Measurements from ENCODE around the gene CLOCK. TPM values are rescaled to one million over a fixed set of nuclear protein-coding genes. Genes with fewer than 3 reads are reported as not detected.

CLOCK gene
- total and polyA plus RNA-seq, 2 of the 13 experiments (the other 11 are each of a cell fraction or from before 2014, with no cell fraction given) = 8.8 to 13.5 TPM

DNA sequence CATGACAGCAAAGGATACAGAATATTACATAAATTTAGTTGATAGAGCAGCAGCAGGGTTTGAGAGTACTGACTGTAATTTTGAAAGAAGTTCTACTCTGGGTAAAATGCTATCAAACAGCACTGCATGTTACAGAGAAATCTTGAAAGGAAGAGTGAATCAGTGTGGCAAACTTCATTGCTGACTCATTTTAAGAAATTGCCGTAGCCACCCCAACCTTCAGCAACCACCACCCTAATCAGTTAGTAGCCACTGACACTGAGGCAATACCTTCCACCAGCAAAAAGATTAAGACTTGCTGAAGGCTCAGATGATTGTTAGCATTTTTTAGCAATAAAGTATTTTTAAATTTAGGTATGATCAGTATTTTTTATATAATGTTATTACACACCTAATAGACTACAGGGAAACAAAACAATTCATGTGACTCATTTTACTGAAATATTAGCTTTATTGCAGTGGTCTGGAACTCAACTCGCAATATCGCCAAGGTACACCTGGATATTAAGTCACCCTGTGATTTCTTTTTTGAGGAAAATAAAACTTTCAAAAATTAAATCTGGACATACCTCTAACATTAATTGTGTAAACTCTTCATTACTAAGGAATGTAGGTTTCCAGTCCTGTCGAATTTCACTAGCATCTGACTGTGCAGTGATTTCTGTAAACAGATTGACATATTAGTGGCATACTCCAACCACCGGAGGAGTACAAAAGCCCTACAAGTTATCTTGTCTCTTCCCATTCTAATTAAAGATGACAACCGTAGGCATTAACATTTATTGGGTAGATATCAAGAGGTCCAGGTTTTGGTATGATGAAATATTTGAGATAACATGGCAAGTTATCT lies 71.1 kb downstream of the CLOCK start:
- Histone ChIP-seq H3K27me3 (ENCODE audit: control insufficient read depth in 1 of 2, insufficient read depth in 2 of 2, low read length in 2 of 2) (no peaks in the 10 kb centered on the region), H3K4me1 (ENCODE audit: insufficient read depth, low read length) (no peaks in the 10 kb centered on the region), H3K36me3 (replicated peaks in 1 of 2; ENCODE audit: control insufficient read depth in 1 of 2, insufficient read depth in 2 of 2, low read length in 2 of 2) (peaks cover 5 to 27% of the 10 kb centered on the region in 2 experiments; a peak in 3 of 5 replicates), H3K4me3 (replicated peaks in 1 of 3; ENCODE audit: insufficient read depth in 1 of 3, low read depth in 2 of 3, low read length in 3 of 3) (no peak overlapping the region), H3K27ac (ENCODE audit: extremely low read length, insufficient read depth, low read length) (no peak overlapping the region), H4K20me1 (ENCODE audit: insufficient read depth, low read length) (no peaks in the 10 kb centered on the region), H3K4me2 (ENCODE audit: low read depth, low read length) (no peak overlapping the region), H3K9me3 (ENCODE audit: low read length) (no peaks in the 10 kb centered on the region), H3K9ac (ENCODE audit: insufficient read depth, low read depth, low read length) (no peak overlapping the region), H3K79me2 (ENCODE audit: insufficient read depth, low read length) (no peaks in the 10 kb centered on the region), H2AFZ (ENCODE audit: low read length) (no peak overlapping the region)
- WGBS (ENCODE audit: low lambda C conversion rate) = 92% methylated on average over 6 of the region's 6 CpGs
- ChIA-PET CTCF (ENCODE audit: low intra/inter-chr PET ratio, low total read pairs) (no interaction called here), POLR2A (no interaction called here)
- in situ Hi-C loops (cut with HindIII; ENCODE audit: extremely low pct_ligation_motif_present, low pct_unique_long_range_greater_than_20kb) = no loop called here
- no peak for TF ChIP-seq ZNF678 (CRISPR knock-in tag; IDR thresholded peaks at IDR 0.05)
- TF ChIP-seq, protein P1, sequence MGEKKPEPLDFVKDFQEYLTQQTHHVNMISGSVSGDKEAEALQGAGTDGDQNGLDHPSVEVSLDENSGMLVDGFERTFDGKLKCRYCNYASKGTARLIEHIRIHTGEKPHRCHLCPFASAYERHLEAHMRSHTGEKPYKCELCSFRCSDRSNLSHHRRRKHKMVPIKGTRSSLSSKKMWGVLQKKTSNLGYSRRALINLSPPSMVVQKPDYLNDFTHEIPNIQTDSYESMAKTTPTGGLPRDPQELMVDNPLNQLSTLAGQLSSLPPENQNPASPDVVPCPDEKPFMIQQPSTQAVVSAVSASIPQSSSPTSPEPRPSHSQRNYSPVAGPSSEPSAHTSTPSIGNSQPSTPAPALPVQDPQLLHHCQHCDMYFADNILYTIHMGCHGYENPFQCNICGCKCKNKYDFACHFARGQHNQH (CRISPR knock-in tag; IDR thresholded peaks at IDR 0.05) = no peak
- no peak for TF ChIP-seq ZNF280D (CRISPR knock-in tag; IDR thresholded peaks at IDR 0.05)
- no peak for TF ChIP-seq ATF2 (CRISPR knock-in tag; IDR thresholded peaks at IDR 0.05)
- TF ChIP-seq KLF9 (CRISPR knock-in tag; IDR thresholded peaks at IDR 0.05; ENCODE audit: low read depth) = no peak
- TF ChIP-seq KDM5A (IDR thresholded peaks at IDR 0.05; ENCODE audit: borderline replicate concordance, low read length) = no peak
- TF ChIP-seq, protein P2, sequence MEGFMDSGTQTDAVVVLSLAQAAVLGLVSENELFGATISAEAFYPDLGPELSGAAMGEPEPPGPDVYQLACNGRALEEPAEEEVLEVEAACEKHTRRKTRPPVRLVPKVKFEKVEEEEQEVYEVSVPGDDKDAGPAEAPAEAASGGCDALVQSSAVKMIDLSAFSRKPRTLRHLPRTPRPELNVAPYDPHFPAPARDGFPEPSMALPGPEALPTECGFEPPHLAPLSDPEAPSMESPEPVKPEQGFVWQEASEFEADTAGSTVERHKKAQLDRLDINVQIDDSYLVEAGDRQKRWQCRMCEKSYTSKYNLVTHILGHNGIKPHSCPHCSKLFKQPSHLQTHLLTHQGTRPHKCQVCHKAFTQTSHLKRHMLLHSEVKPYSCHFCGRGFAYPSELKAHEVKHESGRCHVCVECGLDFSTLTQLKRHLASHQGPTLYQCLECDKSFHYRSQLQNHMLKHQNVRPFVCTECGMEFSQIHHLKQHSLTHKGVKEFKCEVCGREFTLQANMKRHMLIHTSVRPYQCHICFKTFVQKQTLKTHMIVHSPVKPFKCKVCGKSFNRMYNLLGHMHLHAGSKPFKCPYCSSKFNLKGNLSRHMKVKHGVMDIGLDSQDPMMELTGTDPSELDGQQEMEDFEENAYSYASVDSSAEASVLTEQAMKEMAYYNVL (CRISPR knock-in tag; IDR thresholded peaks at IDR 0.05; ENCODE audit: borderline replicate concordance) = no peak
- TF ChIP-seq, protein P3, sequence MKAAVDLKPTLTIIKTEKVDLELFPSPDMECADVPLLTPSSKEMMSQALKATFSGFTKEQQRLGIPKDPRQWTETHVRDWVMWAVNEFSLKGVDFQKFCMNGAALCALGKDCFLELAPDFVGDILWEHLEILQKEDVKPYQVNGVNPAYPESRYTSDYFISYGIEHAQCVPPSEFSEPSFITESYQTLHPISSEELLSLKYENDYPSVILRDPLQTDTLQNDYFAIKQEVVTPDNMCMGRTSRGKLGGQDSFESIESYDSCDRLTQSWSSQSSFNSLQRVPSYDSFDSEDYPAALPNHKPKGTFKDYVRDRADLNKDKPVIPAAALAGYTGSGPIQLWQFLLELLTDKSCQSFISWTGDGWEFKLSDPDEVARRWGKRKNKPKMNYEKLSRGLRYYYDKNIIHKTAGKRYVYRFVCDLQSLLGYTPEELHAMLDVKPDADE (CRISPR knock-in tag; IDR thresholded peaks at IDR 0.05) = no peak
- ATAC-seq = no peak
- intact Hi-C loops (cut with micrococcal nuclease; ENCODE audit: unreplicated experiment) = no loop called here
- DNase-seq (ENCODE audit: low spot score) = no peak
- no TSS peak for BruUV-seq (replicated peaks)
- FAIRE-seq = no peak
